Esophagus squamous epithelium (tissue), 4 donors: ENCODE measurements around the gene PAK1.

Source experiments
- POLR2A ChIP-seq, 4 donors: fragments of 450-650 bp; IDR thresholded peaks; one replicate each; pipeline ENCODE4 v1.6.1; 2017; ENCODE audit warnings: antibody characterized with exemption in 4 of 4, mild to moderate bottlenecking in 4 of 4, moderate library complexity in 3 of 4
- TF ChIP-seq, protein P1 (sequence below), 6 experiments: fragments of 450-650 bp in 4 of 6; fragments of 200-600 bp in 2 of 6; sonication (generic) in 2 of 6; IDR thresholded peaks; one replicate each; pipeline ENCODE4 v1.5.1; 2016 to 2019; ENCODE audit warnings: antibody characterized with exemption in 6 of 6, mild to moderate bottlenecking in 4 of 6, moderate library complexity in 4 of 6

DNA sequence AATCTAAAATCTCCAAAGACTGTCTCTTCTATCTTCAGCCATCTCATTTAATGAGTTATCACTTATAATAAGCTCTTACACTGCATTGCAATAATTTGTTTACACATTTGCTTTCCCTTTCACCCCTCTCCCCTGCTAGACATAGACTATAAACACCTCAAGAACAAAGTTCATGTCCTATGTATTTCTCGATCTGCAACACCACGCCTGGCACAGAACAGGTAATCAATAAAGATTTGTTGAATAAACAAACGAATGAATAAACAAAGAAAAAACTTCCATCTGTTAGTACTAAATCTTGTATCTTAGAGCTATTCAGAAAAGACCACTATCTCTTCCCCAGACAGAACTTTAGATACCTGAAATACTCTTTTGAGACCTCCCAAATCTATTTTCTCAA is 77.6 kb downstream of the PAK1 start:
- TF ChIP-seq, protein P1, sequence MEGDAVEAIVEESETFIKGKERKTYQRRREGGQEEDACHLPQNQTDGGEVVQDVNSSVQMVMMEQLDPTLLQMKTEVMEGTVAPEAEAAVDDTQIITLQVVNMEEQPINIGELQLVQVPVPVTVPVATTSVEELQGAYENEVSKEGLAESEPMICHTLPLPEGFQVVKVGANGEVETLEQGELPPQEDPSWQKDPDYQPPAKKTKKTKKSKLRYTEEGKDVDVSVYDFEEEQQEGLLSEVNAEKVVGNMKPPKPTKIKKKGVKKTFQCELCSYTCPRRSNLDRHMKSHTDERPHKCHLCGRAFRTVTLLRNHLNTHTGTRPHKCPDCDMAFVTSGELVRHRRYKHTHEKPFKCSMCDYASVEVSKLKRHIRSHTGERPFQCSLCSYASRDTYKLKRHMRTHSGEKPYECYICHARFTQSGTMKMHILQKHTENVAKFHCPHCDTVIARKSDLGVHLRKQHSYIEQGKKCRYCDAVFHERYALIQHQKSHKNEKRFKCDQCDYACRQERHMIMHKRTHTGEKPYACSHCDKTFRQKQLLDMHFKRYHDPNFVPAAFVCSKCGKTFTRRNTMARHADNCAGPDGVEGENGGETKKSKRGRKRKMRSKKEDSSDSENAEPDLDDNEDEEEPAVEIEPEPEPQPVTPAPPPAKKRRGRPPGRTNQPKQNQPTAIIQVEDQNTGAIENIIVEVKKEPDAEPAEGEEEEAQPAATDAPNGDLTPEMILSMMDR (IDR thresholded peaks at IDR 0.05) = no peak
- no peak for TF ChIP-seq POLR2A (IDR thresholded peaks at IDR 0.05)
